Esophagus muscularis mucosa (tissue), 4 donors: Measurements from ENCODE around the gene BMX.

ENCODE experiments used
- EP300 ChIP-seq: sonication (generic); formaldehyde crosslinking; IDR thresholded peaks from one replicate; pipeline ENCODE4 v1.6.1; 2017; ENCODE audit warnings: antibody characterized with exemption
- POLR2AphosphoS5 ChIP-seq, 2 donors: sonication (generic); formaldehyde crosslinking; IDR thresholded peaks; one replicate each; pipeline ENCODE4 v1.6.1; 2017; ENCODE audit warnings: antibody characterized with exemption in 2 of 2
- TF ChIP-seq, protein P1 (sequence below), 3 experiments: fragments of 200-600 bp in 2 of 3; fragments of 450-650 bp in 1 of 3; sonication (generic) in 2 of 3; IDR thresholded peaks; one replicate each; pipeline ENCODE4 v1.5.1; 2017 to 2019; ENCODE audit warnings: antibody characterized with exemption in 3 of 3, mild to moderate bottlenecking in 2 of 3, moderate library complexity in 1 of 3

DNA sequence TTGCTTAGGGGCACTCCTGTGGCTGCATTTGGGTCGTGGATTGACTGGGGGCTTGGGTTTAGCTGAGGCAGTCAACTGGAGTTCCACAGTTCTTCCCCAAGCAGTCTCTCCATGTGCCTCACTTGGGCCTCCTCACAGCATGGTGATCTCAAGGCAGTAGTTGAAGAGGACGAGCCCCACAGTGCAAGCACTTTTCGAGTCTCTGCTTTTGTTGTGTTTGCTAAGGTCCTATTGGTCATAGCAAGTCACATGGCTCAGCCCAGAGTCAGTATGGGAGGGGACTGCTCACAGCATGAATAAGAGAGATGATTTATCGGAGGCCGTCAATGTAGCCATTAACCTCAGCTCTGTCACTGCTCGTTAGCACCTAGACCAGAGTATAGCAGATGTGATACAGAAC, 29.7 kb downstream of the BMX start:
- TF ChIP-seq, protein P1, sequence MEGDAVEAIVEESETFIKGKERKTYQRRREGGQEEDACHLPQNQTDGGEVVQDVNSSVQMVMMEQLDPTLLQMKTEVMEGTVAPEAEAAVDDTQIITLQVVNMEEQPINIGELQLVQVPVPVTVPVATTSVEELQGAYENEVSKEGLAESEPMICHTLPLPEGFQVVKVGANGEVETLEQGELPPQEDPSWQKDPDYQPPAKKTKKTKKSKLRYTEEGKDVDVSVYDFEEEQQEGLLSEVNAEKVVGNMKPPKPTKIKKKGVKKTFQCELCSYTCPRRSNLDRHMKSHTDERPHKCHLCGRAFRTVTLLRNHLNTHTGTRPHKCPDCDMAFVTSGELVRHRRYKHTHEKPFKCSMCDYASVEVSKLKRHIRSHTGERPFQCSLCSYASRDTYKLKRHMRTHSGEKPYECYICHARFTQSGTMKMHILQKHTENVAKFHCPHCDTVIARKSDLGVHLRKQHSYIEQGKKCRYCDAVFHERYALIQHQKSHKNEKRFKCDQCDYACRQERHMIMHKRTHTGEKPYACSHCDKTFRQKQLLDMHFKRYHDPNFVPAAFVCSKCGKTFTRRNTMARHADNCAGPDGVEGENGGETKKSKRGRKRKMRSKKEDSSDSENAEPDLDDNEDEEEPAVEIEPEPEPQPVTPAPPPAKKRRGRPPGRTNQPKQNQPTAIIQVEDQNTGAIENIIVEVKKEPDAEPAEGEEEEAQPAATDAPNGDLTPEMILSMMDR (IDR thresholded peaks at IDR 0.05) = no peak
- TF ChIP-seq POLR2AphosphoS5 (IDR thresholded peaks at IDR 0.05) (no peak), EP300 (no peak)
